GM12864 (cell line): ENCODE results near the gene IGSF21.

Experiments
- DNase-seq: peaks from one replicate; pipeline ENCODE4 v3.0.0-alpha.2; 2011; ENCODE audit warnings: low read depth
- H3K4me3 ChIP-seq: 2 replicates; pipeline ENCODE4 v1.5.1; 2011; ENCODE audit warnings: mild to moderate bottlenecking, low read depth, low read length, control low read depth
- TF ChIP-seq, protein P1 (sequence below): IDR thresholded peaks from 2 replicates; pipeline ENCODE4 v1.5.1; 2011; ENCODE audit warnings: low read depth, mild to moderate bottlenecking, moderate library complexity, low read length, control low read depth, inconsistent platforms; ENCODE audit errors: missing control alignments

The IGSF21 gene

DNA sequence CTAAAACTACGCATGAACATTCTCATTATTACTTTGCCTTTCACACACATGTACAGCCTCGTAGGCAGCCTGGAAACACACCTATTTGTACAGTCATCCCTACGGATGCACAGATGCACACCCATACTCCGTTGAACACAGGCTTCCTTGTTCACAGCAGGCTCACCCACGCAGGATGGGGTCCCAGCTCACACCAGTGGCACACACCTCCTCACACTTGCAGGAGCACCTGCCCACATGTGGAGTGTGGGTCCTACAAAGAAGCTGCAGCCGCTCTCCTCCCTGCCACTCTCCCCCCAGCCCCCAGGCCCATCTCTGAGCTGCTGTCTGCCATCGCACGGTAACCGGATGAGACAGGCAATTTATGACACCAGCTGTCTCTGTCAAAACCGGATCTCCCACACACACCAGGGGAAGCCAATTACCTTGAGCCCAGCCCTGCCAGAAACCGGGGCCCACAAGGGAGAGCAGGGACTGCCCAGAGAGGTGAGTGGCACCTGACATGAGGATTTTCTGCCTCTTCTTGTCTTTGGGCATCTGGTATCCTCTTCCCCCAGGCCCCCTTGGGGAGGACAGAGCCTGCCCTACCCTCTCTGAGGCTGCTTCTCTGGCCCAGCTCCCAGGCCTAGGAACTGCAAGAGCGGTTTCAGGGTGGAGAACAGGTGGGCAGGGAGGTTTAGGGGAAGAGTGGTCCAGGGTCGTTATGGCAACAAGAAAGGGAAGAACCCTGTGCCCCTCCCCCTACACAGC, 175.4 kb downstream of the IGSF21 start:
- no peak for DNase-seq
- peak overlapping the region; percentile 29; the same call in 1 of the 2 replicates for H3K4me3 ChIP-seq
- TF ChIP-seq, protein P1, sequence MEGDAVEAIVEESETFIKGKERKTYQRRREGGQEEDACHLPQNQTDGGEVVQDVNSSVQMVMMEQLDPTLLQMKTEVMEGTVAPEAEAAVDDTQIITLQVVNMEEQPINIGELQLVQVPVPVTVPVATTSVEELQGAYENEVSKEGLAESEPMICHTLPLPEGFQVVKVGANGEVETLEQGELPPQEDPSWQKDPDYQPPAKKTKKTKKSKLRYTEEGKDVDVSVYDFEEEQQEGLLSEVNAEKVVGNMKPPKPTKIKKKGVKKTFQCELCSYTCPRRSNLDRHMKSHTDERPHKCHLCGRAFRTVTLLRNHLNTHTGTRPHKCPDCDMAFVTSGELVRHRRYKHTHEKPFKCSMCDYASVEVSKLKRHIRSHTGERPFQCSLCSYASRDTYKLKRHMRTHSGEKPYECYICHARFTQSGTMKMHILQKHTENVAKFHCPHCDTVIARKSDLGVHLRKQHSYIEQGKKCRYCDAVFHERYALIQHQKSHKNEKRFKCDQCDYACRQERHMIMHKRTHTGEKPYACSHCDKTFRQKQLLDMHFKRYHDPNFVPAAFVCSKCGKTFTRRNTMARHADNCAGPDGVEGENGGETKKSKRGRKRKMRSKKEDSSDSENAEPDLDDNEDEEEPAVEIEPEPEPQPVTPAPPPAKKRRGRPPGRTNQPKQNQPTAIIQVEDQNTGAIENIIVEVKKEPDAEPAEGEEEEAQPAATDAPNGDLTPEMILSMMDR = no peak

DNA sequence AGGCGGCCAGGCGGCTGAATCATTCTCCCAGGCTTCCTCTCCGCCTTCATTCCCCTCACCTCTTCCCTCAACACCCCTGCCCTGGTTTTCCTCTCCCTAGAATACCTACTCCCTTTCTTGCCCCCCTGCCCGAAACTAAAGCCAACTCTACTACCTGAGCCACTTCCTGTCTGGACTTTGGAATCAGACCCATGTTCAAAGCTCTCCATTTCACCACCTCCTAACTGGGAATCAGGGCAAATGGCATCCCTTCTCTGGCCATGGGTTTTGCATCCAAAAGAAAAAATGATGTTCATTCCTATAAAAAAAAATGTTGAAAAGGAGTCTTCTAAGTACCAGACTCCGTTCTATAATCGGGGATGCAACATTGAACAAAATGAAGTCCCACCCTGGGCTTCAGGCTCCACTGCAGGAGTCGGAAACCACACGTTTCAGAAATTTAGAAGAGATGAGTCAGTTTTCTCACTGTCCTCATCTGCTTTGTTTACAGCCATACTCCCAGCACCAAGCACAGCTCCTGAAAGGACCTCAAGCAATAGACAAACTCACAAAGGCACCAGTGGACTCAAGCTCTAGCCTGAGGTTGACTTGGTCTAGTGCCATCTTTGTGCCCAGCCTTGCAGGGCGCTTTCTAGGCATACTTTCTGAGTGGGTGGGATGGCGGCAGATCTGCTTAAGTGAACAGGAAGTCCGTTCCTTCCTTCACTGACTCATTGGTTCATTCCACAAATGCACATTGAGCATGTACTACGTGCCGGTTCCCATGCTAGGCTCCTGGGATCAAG, 176.2 kb downstream of the IGSF21 start:
- peak; percentile 47 for DNase-seq
- peak overlapping the region; percentile 29; the same call in 1 of the 2 replicates for H3K4me3 ChIP-seq
- TF ChIP-seq, protein P1 = no peak

DNA sequence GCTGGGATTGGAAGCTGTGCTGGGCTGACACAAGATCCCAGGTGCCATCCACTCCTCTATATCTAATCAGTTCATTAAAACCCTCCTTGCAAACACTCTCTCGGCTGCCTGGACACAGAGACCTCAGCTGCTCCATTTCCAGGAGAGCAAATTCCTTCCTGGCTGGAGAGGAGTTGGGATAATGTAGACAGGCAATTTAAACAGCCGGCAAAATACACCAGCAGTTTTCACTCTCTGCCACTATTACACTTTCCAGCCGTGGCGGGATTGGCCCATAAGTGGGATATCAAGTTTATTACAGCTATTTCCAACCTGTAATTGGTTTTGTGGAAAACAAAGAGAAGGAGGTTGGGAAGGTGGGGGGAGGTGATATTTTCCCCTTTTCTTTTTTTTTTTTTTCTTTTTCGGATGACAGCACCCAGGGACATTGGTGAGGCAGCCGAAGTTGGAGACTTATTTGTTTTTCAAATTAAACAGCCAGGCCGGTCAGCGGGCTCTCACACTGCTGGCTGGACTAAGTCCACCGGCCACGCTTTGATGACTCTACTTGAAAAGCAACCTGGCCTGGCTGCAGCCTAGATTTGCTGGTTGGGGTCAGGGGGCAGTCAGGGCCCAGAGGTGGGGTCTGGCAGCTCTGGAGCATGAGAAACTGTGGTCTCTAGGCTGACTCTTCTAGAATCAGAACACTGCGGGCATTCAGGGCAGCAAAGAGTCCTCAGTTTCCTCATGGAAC, 177.4 kb downstream of the IGSF21 start:
- no peak overlapping the region for H3K4me3 ChIP-seq
- DNase-seq = no peak
- TF ChIP-seq, protein P1 = no peak

DNA sequence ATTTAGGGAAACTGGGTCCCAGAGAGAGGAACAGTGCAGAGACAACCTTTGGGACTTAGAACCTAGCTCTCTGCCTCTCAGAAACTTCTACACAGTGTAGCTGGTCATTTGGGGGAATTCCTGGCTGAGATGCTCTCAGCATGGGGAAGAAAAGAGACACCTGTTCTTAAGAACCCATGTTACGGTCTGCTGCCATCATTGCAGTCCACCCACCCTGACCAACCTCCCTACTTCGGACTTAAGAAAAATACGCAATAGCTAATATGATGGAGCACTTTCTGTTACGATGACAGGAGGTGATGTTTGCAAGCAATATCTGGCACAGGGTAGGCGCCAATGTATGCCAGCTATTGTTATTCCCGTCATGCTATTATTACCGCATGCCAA, 177.9 kb downstream of the IGSF21 start:
- DNase-seq = no peak
- no peak overlapping the region for H3K4me3 ChIP-seq

DNA sequence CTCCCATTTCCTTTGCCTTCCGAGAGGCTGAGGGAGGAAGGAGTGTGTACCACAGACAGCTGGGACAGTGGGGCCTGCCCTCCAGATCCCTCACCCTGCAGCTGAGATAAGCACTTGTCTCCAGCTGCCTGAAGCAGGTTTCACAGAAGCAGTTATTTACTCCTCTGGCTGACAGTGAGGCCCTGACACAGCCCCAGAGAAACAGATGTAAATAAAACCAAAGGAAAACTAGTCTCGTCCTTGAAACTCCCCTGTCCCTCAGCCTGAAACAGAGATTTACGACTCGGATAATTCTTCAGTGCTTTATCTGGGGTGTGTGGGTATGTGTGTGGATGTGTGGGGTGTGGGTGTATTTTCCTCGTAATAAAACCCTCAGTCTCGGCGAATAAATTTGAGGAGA, 181.1 kb downstream of the IGSF21 start:
- no peak for DNase-seq

More for the DNA sequence above, 177.9 kb downstream of the IGSF21 start:
- TF ChIP-seq, protein P1 = no peak

DNA sequence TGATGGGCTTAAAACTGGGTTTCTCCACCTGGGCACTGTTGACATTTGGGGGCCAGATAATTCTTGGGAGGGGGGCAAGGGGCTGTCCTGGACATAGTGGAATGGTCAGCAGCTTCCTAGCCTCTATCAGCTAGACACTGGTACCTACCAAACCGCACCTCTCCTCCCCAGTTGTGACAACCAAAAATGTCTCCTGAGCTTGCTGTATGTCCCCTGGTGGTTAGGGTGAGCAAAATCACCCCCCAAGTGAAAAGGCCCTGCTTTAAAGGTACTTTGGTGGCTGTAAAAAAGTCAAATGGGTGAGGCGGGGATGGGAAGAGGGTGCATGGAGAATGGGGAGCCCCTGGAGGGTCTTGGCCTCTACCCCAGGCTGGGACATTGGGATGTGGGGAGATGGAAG, 182.0 kb downstream of the IGSF21 start:
- TF ChIP-seq, protein P1 = peak; percentile 49
- no peak for DNase-seq
- H3K4me3 ChIP-seq = no peak overlapping the region

More for the DNA sequence above, 181.1 kb downstream of the IGSF21 start:
- TF ChIP-seq, protein P1 = no peak
- H3K4me3 ChIP-seq = no peak overlapping the region
